MM.1S (cell line): ENCODE measurements around the gene RWDD3.

Experiments
- DNase-seq: peaks from one replicate; pipeline ENCODE4 v3.0.0-alpha.2; 2015
- H2AFZ ChIP-seq: fragments of 300-600 bp; sonication (generic); 2 replicates; pipeline ENCODE4 v1.6.0; 2016; ENCODE audit warnings: antibody characterized with exemption, low read length
- H3F3A ChIP-seq: fragments of 300-600 bp; sonication (generic); 2 replicates; pipeline ENCODE4 v1.6.1; 2016; ENCODE audit warnings: mild to moderate bottlenecking, antibody characterized with exemption, low read length, moderate library complexity, mixed read lengths; ENCODE audit not compliant: insufficient read depth
- H3K27ac ChIP-seq: fragments of 300-600 bp; sonication (generic); 2 replicates; pipeline ENCODE4 v1.5.1; 2016; ENCODE audit warnings: mild to moderate bottlenecking, low read length
- H3K27me3 ChIP-seq: fragments of 300-600 bp; sonication (generic); replicated peaks from 2 replicates; pipeline ENCODE4 v1.6.0; 2016; ENCODE audit warnings: low read length; ENCODE audit not compliant: insufficient read depth
- H3K36me3 ChIP-seq: fragments of 300-600 bp; sonication (generic); replicated peaks from 2 replicates; pipeline ENCODE4 v1.6.1; 2016; ENCODE audit warnings: mild to moderate bottlenecking, low read length, mixed read lengths; ENCODE audit not compliant: insufficient read depth
- H3K4me1 ChIP-seq: fragments of 300-600 bp; sonication (generic); 2 replicates; pipeline ENCODE4 v1.6.1; 2016; ENCODE audit warnings: low read length, mixed read lengths
- H3K4me2 ChIP-seq: fragments of 300-600 bp; sonication (generic); 2 replicates; pipeline ENCODE4 v1.6.0; 2016; ENCODE audit warnings: low read depth, low read length
- H3K4me3 ChIP-seq: fragments of 300-600 bp; sonication (generic); 2 replicates; pipeline ENCODE4 v1.5.1; 2016; ENCODE audit warnings: low read length, mixed read lengths
- H3K79me2 ChIP-seq: fragments of 300-600 bp; sonication (generic); 2 replicates; pipeline ENCODE4 v1.6.1; 2016; ENCODE audit warnings: mixed run types, low read length, mixed read lengths
- H3K9ac ChIP-seq: fragments of 300-600 bp; sonication (generic); 2 replicates; pipeline ENCODE4 v1.6.1; 2016; ENCODE audit warnings: low read length, mixed read lengths
- H3K9me2 ChIP-seq: fragments of 300-600 bp; sonication (generic); replicated peaks from 2 replicates; pipeline ENCODE4 v1.6.1; 2016; ENCODE audit warnings: mild to moderate bottlenecking, low read length, mixed read lengths; ENCODE audit not compliant: insufficient read depth
- H3K9me3 ChIP-seq: fragments of 300-600 bp; sonication (generic); replicated peaks from 2 replicates; pipeline ENCODE4 v1.6.1; 2016; ENCODE audit warnings: mild to moderate bottlenecking, low read length, mixed read lengths; ENCODE audit not compliant: insufficient read depth
- H4K20me1 ChIP-seq: fragments of 300-600 bp; sonication (generic); 2 replicates; pipeline ENCODE4 v1.6.1; 2016; ENCODE audit warnings: mild to moderate bottlenecking, low read length, moderate library complexity, mixed read lengths; ENCODE audit not compliant: insufficient read depth
- CTCF ChIP-seq: fragments of 300-600 bp; sonication (generic); IDR thresholded peaks from 2 replicates; pipeline ENCODE4 v1.5.1; 2016; ENCODE audit warnings: antibody characterized with exemption, low read length, mixed read lengths
- EZH2 ChIP-seq: fragments of 300-600 bp; sonication (generic); optimal IDR thresholded peaks from 2 replicates; pipeline ENCODE3; 2017; ENCODE audit warnings: low read depth, mild to moderate bottlenecking, antibody characterized with exemption, low read length, mixed read lengths
- EZH2phosphoT487 ChIP-seq: fragments of 300-600 bp; sonication (generic); IDR thresholded peaks from 2 replicates; pipeline ENCODE4 v1.6.1; 2018; ENCODE audit warnings: antibody characterized with exemption, low read length

Gene RWDD3

DNA sequence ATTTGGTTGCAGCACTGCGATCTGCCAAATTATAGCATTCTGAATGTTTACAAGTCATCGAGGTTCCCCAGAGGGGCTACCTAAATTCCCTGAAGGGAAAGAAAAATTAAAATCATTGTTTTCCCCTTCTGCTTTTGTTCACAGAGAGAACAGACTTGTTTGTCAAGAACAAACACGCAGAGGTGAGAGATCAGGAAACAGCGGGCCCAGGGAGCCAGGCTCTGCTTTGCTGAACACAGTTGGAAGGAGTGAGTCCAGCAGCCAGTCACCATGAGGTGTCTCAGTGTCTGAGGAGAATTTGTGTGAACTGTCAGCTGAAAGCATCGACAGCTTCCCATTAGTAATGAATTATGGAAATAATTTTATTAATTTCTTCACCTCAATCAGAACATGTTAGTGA lies 52.5 kb downstream of the RWDD3 start:
- H3K4me2 ChIP-seq = no peak overlapping the region
- no peak overlapping the region for H3K27ac ChIP-seq

DNA sequence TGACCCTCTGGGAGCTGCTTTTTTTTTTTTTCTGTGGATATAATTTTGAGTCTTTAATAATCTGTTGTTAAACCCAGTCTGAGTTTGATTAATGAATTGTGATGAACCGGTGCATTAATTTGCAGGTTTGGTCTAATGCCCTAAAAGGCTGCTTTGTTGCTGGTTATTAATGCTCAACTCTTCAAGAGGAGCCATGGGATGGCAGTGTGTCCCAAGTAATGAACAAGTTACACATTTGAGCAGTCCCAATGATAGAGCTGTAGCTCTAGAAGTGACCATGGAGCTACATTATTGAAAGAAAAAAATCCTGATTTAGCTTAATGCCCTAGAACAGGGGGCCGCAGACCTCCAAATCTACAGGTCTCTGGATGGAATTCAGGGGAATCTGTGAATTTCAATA lies 53.1 kb downstream of the RWDD3 start:
- no peaks in the 10 kb centered on the region for H4K20me1 ChIP-seq
- no peaks in the 10 kb centered on the region for H3F3A ChIP-seq
- H3K9me3 ChIP-seq = no peaks in the 10 kb centered on the region
- TF ChIP-seq EZH2 = no peak
- TF ChIP-seq EZH2phosphoT487 = no peak
- no peak for TF ChIP-seq CTCF
- H3K4me2 ChIP-seq = no peak overlapping the region
- H3K79me2 ChIP-seq = no peaks in the 10 kb centered on the region
- no peaks in the 10 kb centered on the region for H3K27me3 ChIP-seq
- H2AFZ ChIP-seq = no peak overlapping the region
- no peak overlapping the region for H3K4me3 ChIP-seq
- no peaks in the 10 kb centered on the region for H3K4me1 ChIP-seq
- no peaks in the 10 kb centered on the region for H3K9me2 ChIP-seq
- no peak overlapping the region for H3K27ac ChIP-seq
- DNase-seq = no peak
- no peak overlapping the region for H3K9ac ChIP-seq
- no peaks in the 10 kb centered on the region for H3K36me3 ChIP-seq

More for the DNA sequence above, 52.5 kb downstream of the RWDD3 start:
- no peak for DNase-seq
- Histone ChIP-seq H3K79me2 (no peaks in the 10 kb centered on the region), H3F3A (no peaks in the 10 kb centered on the region), H3K9me3 (no peaks in the 10 kb centered on the region), H3K9ac (no peak overlapping the region), H2AFZ (no peak overlapping the region), H3K4me1 (no peaks in the 10 kb centered on the region), H3K36me3 (no peaks in the 10 kb centered on the region), H3K9me2 (no peaks in the 10 kb centered on the region), H3K4me3 (no peak overlapping the region), H3K27me3 (no peaks in the 10 kb centered on the region), H4K20me1 (no peaks in the 10 kb centered on the region)
- no peak for TF ChIP-seq CTCF
- no peak for TF ChIP-seq EZH2
- no peak for TF ChIP-seq EZH2phosphoT487

DNA sequence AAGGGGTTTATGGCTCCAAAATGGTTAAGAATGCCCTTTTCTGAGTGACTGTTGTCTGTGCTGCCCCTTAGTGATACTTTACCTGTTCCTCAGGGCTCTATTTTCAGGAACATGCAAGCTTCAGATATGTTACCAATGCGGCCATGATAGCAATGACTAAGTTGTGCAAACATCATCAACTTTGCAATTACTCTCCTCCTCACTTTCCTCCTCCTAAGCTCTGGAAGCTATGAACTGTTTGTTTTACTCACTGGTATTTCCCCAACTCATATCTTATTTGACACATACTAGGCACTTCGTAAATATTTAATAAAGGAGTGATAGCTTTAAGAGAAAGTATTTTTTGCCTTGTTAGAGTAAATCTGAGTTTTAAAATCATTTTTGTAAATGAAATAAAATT lies 53.8 kb downstream of the RWDD3 start:
- no peaks in the 10 kb centered on the region for H3F3A ChIP-seq
- H3K9me3 ChIP-seq = no peaks in the 10 kb centered on the region
- H3K36me3 ChIP-seq = no peaks in the 10 kb centered on the region
- H4K20me1 ChIP-seq = no peaks in the 10 kb centered on the region
- no peak for DNase-seq
- H3K4me1 ChIP-seq = no peaks in the 10 kb centered on the region
- H3K27me3 ChIP-seq = no peaks in the 10 kb centered on the region
- H3K4me2 ChIP-seq = no peak overlapping the region
- no peak overlapping the region for H3K4me3 ChIP-seq
- no peaks in the 10 kb centered on the region for H3K9me2 ChIP-seq
- H3K9ac ChIP-seq = no peak overlapping the region
- H3K79me2 ChIP-seq = no peaks in the 10 kb centered on the region
- TF ChIP-seq EZH2 = no peak
- H2AFZ ChIP-seq = no peak overlapping the region
- no peak overlapping the region for H3K27ac ChIP-seq
